ENCODE measurements around the gene KCNS1.

The KCNS1 gene

DNA sequence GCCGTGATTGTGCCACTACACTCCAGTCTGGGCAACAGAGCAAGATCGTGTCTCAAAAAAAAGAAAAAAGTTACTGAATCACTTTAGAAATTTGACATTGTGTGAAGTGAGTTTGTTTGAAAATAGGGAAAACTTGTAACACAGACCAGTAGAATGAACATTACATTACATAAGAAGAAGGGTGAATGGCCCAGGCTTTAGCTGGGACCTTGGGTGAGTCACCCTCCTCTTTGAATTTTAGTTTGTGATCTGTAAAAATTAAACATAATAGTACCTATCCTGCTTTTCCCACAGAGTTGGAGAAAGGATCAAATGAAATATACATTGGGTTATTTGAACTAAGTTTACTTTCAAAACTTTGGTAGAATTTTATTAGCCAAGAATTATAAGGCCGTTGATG is 56.3 kb downstream of the KCNS1 start:
- DNase-seq = no peak

DNA sequence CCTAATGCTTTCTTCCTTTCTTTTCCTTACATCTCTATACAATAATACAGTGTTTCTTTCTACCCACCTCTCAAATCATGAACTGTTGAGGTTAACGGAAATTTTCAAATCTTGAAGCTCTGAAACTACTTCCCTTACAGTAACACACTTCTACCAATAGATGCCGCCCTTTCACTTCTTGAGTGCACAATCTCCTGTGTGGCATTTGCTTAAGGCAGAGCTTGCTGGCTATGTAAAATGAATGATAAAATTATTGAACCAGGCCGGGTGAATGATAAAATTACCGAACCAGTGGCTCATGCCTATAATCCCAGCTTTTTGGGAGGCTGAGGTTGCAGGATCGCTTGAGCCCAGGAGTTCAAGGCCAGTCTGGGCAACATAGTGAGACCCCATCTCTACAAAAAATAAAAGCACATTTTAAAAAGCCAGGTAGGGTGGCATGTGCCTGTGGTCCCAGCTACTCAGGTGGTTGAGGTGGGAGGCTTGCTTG is 56.8 kb downstream of the KCNS1 start:
- DNase-seq = peak in 1 of 2 experiments; percentile 31

DNA sequence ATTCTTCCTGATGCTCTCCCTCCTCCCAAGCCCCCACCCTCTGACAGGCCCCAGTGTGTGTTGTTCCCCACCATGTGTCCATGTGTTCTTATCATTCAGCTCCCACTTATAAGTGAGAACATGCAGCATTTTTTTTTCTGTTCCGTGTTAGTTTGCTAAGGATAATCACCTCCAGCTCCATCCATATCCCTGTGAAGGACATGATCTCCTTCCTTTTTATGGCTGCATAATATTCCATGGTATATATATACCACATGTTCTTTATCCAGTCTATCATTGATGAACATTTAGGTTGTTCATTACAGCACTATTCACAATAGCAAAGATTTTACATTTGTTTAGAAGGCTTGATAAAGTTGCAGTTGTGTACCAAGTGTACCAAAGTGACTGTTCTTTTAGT is 57.9 kb downstream of the KCNS1 start:
- no peak for DNase-seq
